ENCODE results near the gene SORBS1.

GRCh38 chr10:95531058-95531809 is 29.9 kb downstream of the SORBS1 start:
- TF ChIP-seq CTCF (IDR thresholded peaks at IDR 0.05; ENCODE audit: insufficient read depth, low read length, poor library complexity, severe bottlenecking) (no peak), EZH2phosphoT487 (conservative IDR thresholded peaks at IDR 0.05; ENCODE audit: low read length) (no peak)

All from SU-DHL-6 (cell line).